Raji (cell line): ENCODE results near the gene ZNF543.

Experiments
- POLR2A ChIP-seq: IDR thresholded peaks from 2 replicates; pipeline ENCODE4 v1.6.1; 2011; ENCODE audit warnings: low read depth, low read length, control low read depth; ENCODE audit not compliant: insufficient read depth

ZNF543 gene

GRCh38 chr19:57305056-57305455 is 15.2 kb upstream of the ZNF543 start:
- TF ChIP-seq POLR2A, result no peak

GRCh38 chr19:57308514-57308913 is 11.8 kb upstream of the ZNF543 start:
- TF ChIP-seq POLR2A, result no peak

- no peak for TF ChIP-seq POLR2A
Observed at GRCh38 chr19:57310792-57311191, 9.5 kb upstream of the ZNF543 start.

- TF ChIP-seq POLR2A, result no peak
Observed at GRCh38 chr19:57314146-57314545, 6.1 kb upstream of the ZNF543 start.

- TF ChIP-seq POLR2A, result no peak
Observed at GRCh38 chr19:57317503-57317902, 2.8 kb upstream of the ZNF543 start.

- TF ChIP-seq POLR2A, result no peak
Observed at GRCh38 chr19:57319869-57320179, 448 bp upstream of the ZNF543 start.

- TF ChIP-seq POLR2A, result no peak
Observed at GRCh38 chr19:57321116-57321515, 844 bp downstream of the ZNF543 start.

- no peak for TF ChIP-seq POLR2A
Observed at GRCh38 chr19:57321751-57322150, 1.5 kb downstream of the ZNF543 start.

GRCh38 chr19:57324992-57325391 is 4.7 kb downstream of the ZNF543 start:
- no peak for TF ChIP-seq POLR2A

- TF ChIP-seq POLR2A, result no peak
Observed at GRCh38 chr19:57327993-57328392, 7.7 kb downstream of the ZNF543 start.

- TF ChIP-seq POLR2A, result no peak
Observed at GRCh38 chr19:57334191-57334590, 13.9 kb downstream of the ZNF543 start.

GRCh38 chr19:57338877-57339276 is 18.6 kb downstream of the ZNF543 start:
- TF ChIP-seq POLR2A, result no peak

GRCh38 chr19:57342582-57342981 is 22.3 kb downstream of the ZNF543 start:
- TF ChIP-seq POLR2A, result no peak

GRCh38 chr19:57348136-57348535 is 27.9 kb downstream of the ZNF543 start:
- TF ChIP-seq POLR2A, result no peak

- TF ChIP-seq POLR2A, result peak; percentile 44; the same call in 1 of the 2 replicates
Observed at GRCh38 chr19:57350877-57351805, 30.9 kb downstream of the ZNF543 start, which contains the start of gene ZNF304. Gene ZNF304, plus strand, starts transcription at chr19:57351271. Its CDS starts 394 bp downstream, at chr19:57351665.

GRCh38 chr19:57351867-57352266 is 31.6 kb downstream of the ZNF543 start:
- no peak for TF ChIP-seq POLR2A

- TF ChIP-seq POLR2A, result no peak
Observed at GRCh38 chr19:57355916-57356315, 35.6 kb downstream of the ZNF543 start.
